Lower lobe of right lung (tissue), 2 donors: ENCODE data around the gene ISLR. TPM values are rescaled to one million over a fixed set of nuclear protein-coding genes. Genes with fewer than 3 reads are reported as not detected.

Experiments used
- ATAC-seq, 2 donors: fragments of 200-7000 bp; cut with Tn5 transposase; one replicate each; pipeline ENCODE4 v1.9.1; 2020 to 2022; ENCODE audit warnings: mild to moderate bottlenecking in 2 of 2, moderate library complexity in 2 of 2
- DNase-seq: peaks from one replicate; pipeline ENCODE4 v3.0.0-alpha.2; 2020
- H3K27ac ChIP-seq: fragments of 200-600 bp; one replicate; pipeline ENCODE4 v1.8.0; 2022
- H3K27me3 ChIP-seq: fragments of 200-600 bp; one replicate; pipeline ENCODE4 v1.8.0; 2022; ENCODE audit warnings: low read depth
- H3K36me3 ChIP-seq: fragments of 200-600 bp; one replicate; pipeline ENCODE4 v1.8.0; 2022; ENCODE audit warnings: mild to moderate bottlenecking
- H3K4me1 ChIP-seq: fragments of 200-600 bp; one replicate; pipeline ENCODE4 v1.8.0; 2022
- H3K4me3 ChIP-seq: fragments of 200-600 bp; one replicate; pipeline ENCODE4 v1.8.0; 2022; ENCODE audit warnings: mild to moderate bottlenecking
- H3K9me3 ChIP-seq: fragments of 200-600 bp; one replicate; pipeline ENCODE4 v1.8.0; 2022
- CTCF ChIP-seq: fragments of 200-600 bp; IDR thresholded peaks from one replicate; pipeline ENCODE4 v1.8.0; 2022; ENCODE audit warnings: antibody characterized with exemption, mild to moderate bottlenecking
- intact Hi-C: fragments of 100-400 bp; cut with DNase I; formaldehyde crosslinking; loops from one replicate; pipeline ENCODE4 v1.11.0; 2022
- total RNA-seq: library from RNA; stranded (reverse); fragmentation: NEBNext Ultra II Directional; extraction: Animal tissue kit (Norgen Biotek cat#: 25700); gene quantifications from one replicate; pipeline ENCODE4 v1.2.1, GENCODE V29; 2021
- donor health status: DM: no; HTN: yes; CAD: no; lungs with severe emphysema.

ISLR gene
- total RNA-seq, 1 donor from 2014 or later = 24.0 TPM

- DNase-seq (no peak), ATAC-seq (peak; percentile 34 to 77)
- Histone ChIP-seq H3K27ac (no peak overlapping the region), H3K4me3 (no peak overlapping the region), H3K36me3 (no peaks in the 10 kb centered on the region), H3K27me3 (peaks cover 89% of the 10 kb centered on the region), H3K4me1 (peaks cover 29% of the 10 kb centered on the region), H3K9me3 (no peaks in the 10 kb centered on the region)
- intact Hi-C loops = no loop called here
- peak; percentile 35 for TF ChIP-seq CTCF
Measured at GRCh38 chr15:74134387-74135027, 39.0 kb upstream of the ISLR start.

- no peak overlapping the region for H3K4me3 ChIP-seq
- peaks cover 25% of the 10 kb centered on the region for H3K4me1 ChIP-seq
- no peaks in the 10 kb centered on the region for H3K9me3 ChIP-seq
- no peak for TF ChIP-seq CTCF
- intact Hi-C loops = no loop called here
- DNase-seq (no peak), ATAC-seq (no peak)
- no peaks in the 10 kb centered on the region for H3K36me3 ChIP-seq
- H3K27me3 ChIP-seq = peaks cover 86% of the 10 kb centered on the region
- no peak overlapping the region for H3K27ac ChIP-seq
Measured at GRCh38 chr15:74135041-74135565, 38.4 kb upstream of the ISLR start.

GRCh38 chr15:74136540-74136813 is 37.0 kb upstream of the ISLR start:
- peak overlapping the region; percentile 76 for H3K27ac ChIP-seq
- intact Hi-C loops = no loop called here
- no peaks in the 10 kb centered on the region for H3K36me3 ChIP-seq
- peak overlapping the region; percentile 51 for H3K4me3 ChIP-seq
- H3K27me3 ChIP-seq = peaks cover 77% of the 10 kb centered on the region
- H3K9me3 ChIP-seq = no peaks in the 10 kb centered on the region
- DNase-seq (no peak), ATAC-seq (no peak)
- peaks cover 21% of the 10 kb centered on the region for H3K4me1 ChIP-seq
- no peak for TF ChIP-seq CTCF

- peaks cover 72% of the 10 kb centered on the region for H3K27me3 ChIP-seq
- H3K27ac ChIP-seq = no peak overlapping the region
- peak; percentile 7 to 20 for ATAC-seq
- H3K9me3 ChIP-seq = no peaks in the 10 kb centered on the region
- TF ChIP-seq CTCF = no peak
- H3K4me1 ChIP-seq = peaks cover 21% of the 10 kb centered on the region
- H3K36me3 ChIP-seq = no peaks in the 10 kb centered on the region
- no peak for DNase-seq
- peak overlapping the region; percentile 51 for H3K4me3 ChIP-seq
- intact Hi-C loops = no loop called here
Measured at GRCh38 chr15:74136814-74137536, 36.5 kb upstream of the ISLR start.

GRCh38 chr15:74137537-74137894 is 36.0 kb upstream of the ISLR start:
- H3K4me1 ChIP-seq = peaks cover 21% of the 10 kb centered on the region
- ATAC-seq (no peak), DNase-seq (no peak)
- no peak overlapping the region for H3K27ac ChIP-seq
- H3K27me3 ChIP-seq = peaks cover 67% of the 10 kb centered on the region
- no peaks in the 10 kb centered on the region for H3K9me3 ChIP-seq
- H3K36me3 ChIP-seq = no peaks in the 10 kb centered on the region
- no peak for TF ChIP-seq CTCF
- intact Hi-C loops = no loop called here
- no peak overlapping the region for H3K4me3 ChIP-seq
